Superior temporal gyrus (tissue), 1 donor: ENCODE results near the gene ZNF783.
"Not testable (repeated sequence)": the region's sequence is repeated elsewhere in the genome, so short reads cannot be mapped to it uniquely, and the experiment has no call there.

Source experiments
- DNase-seq: peaks from one replicate; pipeline ENCODE4 v3.0.0-alpha.2; 2016; ENCODE audit errors: extremely low spot score

The ZNF783 gene

DNA sequence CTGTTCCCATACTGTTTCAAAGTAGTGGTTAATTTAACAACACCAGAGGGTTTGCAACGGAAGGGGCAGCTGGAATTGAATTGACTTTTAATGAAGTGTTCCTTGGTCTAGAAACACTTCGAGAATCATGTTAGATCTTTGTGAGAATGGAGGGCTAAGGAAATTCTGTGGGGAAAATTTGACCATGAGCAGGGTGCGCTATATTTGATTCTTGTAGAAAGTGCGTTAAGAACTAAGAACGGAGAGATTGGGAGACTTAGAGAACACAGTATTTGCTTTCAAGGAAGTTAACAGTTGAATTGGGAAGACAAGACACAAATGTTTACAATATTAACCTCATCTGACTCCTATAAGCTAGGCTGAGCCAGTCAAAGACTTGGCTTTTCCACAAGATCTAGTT is 21.4 kb upstream of the ZNF783 start:
- no peak for DNase-seq

DNA sequence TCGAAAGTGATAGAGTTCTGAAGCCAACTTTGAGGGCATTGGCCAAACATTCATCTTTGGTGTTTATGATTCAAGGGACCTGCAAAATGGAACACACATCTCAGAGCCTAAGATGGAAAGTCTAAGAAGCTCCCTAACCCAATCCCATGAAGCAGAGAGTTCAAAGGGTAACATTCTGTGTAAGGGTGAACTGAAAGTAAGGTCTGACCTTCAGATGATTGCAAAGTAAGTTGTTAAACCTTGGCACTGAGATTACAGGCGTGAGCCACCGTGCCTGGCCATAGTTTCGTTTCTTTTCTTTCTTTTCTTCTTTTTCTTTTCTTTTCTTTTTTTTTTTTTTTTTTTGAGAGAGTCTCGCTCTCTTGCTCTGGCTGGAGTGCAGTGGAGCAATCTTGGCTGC is 20.3 kb upstream of the ZNF783 start:
- DNase-seq: no peak

- no peak for DNase-seq
Observed at GRCh38 chr7:149245244-149245643, 16.8 kb upstream of the ZNF783 start.

DNA sequence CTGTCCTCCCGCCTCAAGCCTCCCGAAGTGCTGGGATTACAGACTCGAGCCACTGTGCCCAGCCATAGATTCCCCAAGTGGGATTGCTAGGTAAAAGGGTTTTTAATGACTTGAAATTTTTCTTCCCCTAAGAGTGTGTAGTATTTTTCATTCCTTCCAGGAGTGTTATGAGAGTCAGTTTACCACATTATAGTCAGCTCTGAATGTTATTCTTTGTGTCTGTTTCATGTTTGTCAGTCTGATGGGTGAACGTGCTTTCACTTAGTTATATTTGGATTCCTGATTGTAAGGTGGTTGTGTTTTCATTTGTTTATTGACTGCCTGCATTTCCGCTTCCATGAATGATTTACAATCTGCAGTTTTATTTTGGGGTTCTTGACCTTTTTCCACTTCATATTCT is 16.3 kb upstream of the ZNF783 start:
- DNase-seq: no peak

GRCh38 chr7:149248777-149249176 is 13.2 kb upstream of the ZNF783 start:
- DNase-seq: no peak

DNA sequence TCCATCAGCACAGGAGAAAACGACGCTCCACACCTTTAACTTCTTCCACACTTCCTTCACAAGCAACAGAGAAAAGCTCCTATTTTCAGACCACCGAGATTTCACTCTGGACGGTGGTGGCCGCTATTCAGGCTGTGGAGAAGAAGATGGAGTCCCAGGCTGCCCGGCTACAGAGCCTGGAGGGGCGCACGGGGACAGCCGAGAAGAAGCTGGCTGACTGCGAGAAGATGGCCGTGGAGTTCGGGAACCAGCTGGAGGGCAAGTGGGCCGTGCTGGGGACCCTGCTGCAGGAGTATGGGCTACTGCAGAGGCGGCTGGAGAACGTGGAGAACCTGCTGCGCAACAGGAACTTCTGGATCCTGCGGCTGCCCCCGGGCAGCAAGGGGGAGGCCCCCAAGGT is 11.8 kb upstream of the ZNF783 start:
- DNase-seq: not testable (repeated sequence)

DNA sequence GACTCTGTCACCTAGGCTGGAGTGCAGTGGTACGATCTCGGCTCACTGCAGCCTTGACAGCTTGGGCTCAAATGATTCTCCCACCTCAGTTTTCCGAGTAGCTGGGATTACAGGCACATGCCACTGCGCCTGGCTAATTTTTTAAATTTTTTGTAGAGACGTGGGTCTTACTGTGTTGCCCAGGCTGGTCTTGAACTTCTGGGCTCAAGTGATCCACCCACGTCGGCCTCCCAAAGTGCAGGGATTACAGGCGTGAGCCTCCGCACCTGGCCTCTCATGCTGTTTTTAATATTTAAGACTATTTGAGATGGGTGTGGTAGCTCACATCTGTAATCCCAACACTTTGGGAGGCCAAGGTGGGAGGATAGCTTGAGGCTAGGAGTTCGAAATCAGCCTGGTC is 10.5 kb upstream of the ZNF783 start:
- not testable (repeated sequence) for DNase-seq

- no peak for DNase-seq
Observed at GRCh38 chr7:149252378-149252777, 9.6 kb upstream of the ZNF783 start.

DNA sequence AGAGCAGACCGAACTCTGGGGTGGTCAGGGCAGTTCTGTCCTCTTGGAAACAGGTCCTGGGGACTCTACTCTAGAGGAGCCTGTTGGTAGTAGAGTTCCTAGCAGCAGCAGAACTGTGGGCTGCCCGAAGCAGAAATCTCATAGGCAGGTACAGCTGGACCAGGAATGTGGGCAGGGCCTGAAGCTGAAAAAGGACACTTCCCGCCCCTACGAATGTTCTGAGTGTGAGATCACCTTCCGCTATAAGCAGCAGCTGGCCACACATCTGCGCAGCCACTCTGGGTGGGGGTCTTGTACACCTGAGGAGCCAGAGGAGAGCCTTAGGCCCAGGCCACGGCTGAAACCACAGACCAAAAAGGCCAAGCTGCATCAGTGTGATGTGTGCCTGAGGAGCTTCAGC is 8.3 kb upstream of the ZNF783 start:
- DNase-seq: no peak

GRCh38 chr7:149254181-149254858 is 7.7 kb upstream of the ZNF783 start:
- DNase-seq: no peak

- DNase-seq: no peak
Observed at GRCh38 chr7:149255174-149255573, 6.8 kb upstream of the ZNF783 start.

DNA sequence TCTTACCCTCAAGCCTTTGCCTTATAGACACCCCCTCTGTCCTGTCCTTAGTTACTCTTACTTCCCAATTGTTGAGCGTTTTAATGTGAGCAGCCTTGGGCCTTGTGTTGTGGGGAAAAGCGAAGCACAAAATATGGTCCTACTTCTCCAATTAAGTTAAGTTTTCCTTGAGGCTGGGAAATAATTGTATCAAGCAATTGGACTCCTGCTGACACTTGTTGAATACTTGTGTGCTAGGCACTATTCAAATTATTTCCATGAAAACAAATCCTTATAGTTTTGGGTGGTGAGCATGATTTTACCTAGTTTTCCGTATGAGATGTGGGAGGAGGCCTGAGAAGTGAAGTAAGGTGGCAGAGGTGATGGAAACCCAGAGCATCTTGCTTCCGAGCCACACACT is 5.4 kb upstream of the ZNF783 start:
- no peak for DNase-seq

DNA sequence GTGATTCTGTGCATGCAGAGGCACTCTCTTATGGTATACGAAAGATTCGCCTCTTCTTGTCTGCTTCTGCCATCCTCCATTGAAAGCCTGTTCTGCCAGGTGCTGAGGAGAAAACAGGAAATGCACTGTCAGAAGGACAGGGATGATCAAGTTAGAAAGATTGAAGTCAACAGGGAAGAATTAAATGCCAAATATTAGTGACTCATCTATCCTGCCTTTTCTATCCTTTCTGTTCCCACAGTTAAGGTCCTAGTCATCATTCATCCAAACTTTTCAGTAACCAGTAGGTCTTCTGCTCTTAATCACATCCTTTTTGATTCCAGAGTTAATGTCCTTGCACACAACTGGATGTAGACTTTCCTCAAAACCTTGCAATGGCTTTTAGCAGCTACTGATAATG is 4.8 kb upstream of the ZNF783 start:
- no peak for DNase-seq

DNA sequence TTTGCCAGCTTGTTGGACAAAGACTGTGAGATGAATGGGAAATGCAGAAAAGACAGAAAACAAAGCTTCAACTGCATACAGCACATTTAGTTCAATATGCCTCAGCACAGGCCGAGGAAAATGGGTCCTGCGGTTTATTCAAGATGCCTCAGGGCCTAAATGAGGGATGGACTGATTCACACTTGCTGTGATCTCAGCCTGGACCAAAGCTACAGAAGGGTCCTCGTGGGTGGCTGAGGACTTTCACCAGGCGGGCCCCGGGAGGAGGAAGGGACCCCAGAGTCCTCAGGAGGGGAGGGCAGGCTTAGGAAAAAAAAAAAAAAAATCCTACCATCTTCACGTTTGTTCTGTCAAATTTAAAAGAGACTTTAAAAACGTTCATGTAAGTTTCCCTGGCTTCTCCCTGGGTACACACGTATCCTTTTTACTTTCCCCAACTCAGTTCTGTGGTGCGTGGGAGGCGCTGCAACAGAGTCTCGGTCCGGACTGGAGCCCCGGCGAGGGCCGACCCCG is 624 bp upstream of the ZNF783 start:
- peak; percentile 44 for DNase-seq

GRCh38 chr7:149266451-149266850 is 4.5 kb downstream of the ZNF783 start:
- no peak for DNase-seq

- DNase-seq: no peak
Observed at GRCh38 chr7:149267733-149268132, 5.7 kb downstream of the ZNF783 start.

- not testable (repeated sequence) for DNase-seq
Observed at GRCh38 chr7:149274424-149274823, 12.4 kb downstream of the ZNF783 start.

DNA sequence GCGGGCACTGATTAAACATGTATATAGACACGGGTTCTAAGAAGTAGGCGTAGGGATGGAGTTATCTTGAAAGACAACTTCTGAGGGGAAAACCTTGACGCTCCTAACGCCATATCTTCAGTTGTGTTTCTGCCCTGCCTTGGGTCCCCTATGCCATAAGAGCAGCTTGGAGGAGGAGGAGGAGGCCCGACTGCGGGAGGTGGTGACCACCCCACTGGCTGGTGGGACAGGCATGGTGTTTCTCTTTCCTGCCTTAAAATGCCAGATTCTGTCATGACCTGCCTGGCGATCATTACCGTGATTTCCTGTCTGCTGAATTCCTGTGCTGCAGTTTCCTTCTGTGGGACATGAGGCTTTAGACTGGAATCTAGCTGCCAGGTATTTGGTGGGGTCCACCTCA is 15.9 kb downstream of the ZNF783 start:
- no peak for DNase-seq

DNA sequence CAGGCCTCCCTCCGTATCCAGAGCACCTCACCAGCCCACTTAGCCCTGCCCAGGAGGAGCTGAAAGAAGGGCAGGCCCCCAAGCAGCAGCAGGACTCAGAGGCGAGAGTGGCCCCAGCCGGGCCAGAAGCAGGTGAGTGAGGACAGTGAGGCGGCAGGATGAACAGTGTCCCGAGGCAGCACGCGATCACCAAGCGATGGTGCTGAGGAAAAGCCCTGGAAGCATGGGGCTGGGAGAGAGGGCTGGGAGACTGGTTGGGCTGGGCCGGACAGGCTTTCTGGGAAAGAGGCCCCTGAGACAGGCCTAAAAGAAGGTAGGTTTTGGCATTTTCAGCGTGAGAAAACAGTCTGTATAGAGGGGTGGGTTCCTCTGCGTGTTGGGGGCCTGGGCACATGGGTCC is 16.4 kb downstream of the ZNF783 start:
- no peak for DNase-seq

DNA sequence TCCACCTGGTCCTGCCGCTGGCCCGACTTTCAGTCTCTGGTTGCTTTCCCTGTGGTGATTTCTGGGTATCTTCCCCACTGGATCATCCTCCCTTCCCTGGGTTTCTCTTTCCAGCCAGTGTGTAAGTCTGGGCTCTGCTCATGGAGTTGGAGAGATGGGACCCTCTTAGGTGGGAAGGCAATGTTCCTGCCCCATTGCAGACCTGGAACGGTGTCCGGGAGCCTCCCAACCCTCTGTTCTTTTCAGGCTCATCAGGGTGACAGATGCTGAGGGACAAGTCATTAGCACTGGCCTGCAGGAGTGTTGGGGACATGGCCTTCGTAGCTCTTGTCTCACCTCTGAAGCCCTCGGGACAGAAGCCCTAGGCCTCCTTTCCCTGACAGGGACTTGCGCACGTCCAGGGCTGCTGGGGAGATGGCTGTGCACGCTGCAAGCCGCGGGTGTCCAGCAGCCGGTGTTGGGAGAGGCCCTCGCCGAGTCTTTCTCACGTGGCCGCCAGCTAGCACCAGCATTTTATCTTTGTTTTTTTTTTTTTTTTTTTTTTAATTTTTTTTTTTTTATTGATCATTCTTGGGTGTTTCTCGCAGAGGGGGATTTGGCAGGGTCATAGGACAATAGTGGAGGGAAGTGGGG is 17.2 kb downstream of the ZNF783 start:
- DNase-seq: no peak

GRCh38 chr7:149280151-149280550 is 18.2 kb downstream of the ZNF783 start:
- no peak for DNase-seq

GRCh38 chr7:149280661-149281507 is 18.9 kb downstream of the ZNF783 start:
- no peak for DNase-seq
